ENCODE results near the gene PURA.
A peak's percentile ranks its signal among the peaks of the same experiment; 100 is the strongest.

Gene PURA

DNA sequence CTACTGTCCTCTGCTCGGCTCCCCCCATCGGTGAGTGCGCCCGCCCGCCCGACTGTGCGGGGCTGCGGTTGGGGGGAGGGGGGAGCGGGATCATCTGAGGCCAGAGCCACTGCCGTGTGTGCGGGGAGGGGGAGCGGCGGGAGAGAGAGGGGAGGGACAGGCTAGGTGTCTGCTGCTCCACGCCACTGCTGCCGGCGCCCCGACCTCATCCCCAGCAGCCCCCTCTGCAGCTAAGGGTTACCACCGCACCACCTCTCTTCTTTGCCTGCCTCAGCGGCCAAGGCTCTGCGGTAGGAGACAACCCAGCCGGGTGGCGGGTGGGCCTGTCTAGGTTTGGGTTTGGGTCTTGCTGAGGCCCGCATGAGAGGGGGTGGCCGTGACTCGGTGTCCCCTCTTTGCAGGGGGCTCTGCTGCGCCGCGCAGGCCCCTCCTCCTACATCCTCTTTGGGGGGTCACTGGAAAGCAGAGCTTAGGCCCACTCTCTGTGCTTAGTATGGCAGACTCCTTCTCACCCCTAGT is 670 bp upstream of the PURA start:
- DNase-seq (ENCODE audit: low read depth): no peak
- H3K4me3 ChIP-seq (ENCODE audit: low read depth, low read length): peak overlapping the region; percentile 78
- TF ChIP-seq, protein P1, sequence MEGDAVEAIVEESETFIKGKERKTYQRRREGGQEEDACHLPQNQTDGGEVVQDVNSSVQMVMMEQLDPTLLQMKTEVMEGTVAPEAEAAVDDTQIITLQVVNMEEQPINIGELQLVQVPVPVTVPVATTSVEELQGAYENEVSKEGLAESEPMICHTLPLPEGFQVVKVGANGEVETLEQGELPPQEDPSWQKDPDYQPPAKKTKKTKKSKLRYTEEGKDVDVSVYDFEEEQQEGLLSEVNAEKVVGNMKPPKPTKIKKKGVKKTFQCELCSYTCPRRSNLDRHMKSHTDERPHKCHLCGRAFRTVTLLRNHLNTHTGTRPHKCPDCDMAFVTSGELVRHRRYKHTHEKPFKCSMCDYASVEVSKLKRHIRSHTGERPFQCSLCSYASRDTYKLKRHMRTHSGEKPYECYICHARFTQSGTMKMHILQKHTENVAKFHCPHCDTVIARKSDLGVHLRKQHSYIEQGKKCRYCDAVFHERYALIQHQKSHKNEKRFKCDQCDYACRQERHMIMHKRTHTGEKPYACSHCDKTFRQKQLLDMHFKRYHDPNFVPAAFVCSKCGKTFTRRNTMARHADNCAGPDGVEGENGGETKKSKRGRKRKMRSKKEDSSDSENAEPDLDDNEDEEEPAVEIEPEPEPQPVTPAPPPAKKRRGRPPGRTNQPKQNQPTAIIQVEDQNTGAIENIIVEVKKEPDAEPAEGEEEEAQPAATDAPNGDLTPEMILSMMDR (conservative IDR thresholded peaks at IDR 0.05; ENCODE audit: low read depth, low read length): no peak

DNA sequence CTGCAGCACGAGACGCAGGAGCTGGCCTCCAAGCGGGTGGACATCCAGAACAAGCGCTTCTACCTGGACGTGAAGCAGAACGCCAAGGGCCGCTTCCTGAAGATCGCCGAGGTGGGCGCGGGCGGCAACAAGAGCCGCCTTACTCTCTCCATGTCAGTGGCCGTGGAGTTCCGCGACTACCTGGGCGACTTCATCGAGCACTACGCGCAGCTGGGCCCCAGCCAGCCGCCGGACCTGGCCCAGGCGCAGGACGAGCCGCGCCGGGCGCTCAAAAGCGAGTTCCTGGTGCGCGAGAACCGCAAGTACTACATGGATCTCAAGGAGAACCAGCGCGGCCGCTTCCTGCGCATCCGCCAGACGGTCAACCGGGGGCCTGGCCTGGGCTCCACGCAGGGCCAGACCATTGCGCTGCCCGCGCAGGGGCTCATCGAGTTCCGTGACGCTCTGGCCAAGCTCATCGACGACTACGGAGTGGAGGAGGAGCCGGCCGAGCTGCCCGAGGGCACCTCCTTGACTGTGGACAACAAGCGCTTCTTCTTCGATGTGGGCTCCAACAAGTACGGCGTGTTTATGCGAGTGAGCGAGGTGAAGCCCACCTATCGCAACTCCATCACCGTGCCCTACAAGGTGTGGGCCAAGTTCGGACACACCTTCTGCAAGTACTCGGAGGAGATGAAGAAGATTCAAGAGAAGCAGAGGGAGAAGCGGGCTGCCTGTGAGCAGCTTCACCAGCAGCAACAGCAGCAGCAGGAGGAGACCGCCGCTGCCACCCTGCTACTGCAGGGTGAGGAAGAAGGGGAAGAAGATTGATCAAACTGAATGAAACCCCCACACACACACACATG is 654 bp downstream of the PURA start:
- H3K4me3 ChIP-seq (ENCODE audit: low read depth, low read length): peak overlapping the region; percentile 78
- TF ChIP-seq, protein P1 (conservative IDR thresholded peaks at IDR 0.05; ENCODE audit: low read depth, low read length): no peak
- DNase-seq (ENCODE audit: low read depth): peak; percentile 76

DNA sequence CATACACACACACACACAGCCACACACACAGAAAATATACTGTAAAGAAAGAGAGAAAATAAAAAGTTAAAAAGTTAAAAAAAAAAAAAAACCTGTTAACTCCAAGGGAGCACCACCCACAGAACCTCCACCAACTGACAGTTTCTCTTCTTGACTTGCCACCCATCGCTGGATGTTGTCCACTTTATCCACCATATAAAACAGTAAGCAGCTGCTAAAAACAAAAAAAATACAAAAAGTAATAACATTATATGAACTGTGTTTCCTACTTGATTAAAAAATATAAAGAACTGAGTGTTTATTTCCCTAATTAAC is 1.2 kb downstream of the PURA start:
- TF ChIP-seq, protein P1 (conservative IDR thresholded peaks at IDR 0.05; ENCODE audit: low read depth, low read length): no peak
- peak overlapping the region; percentile 78 for H3K4me3 ChIP-seq (ENCODE audit: low read depth, low read length)
- no peak for DNase-seq (ENCODE audit: low read depth)

DNA sequence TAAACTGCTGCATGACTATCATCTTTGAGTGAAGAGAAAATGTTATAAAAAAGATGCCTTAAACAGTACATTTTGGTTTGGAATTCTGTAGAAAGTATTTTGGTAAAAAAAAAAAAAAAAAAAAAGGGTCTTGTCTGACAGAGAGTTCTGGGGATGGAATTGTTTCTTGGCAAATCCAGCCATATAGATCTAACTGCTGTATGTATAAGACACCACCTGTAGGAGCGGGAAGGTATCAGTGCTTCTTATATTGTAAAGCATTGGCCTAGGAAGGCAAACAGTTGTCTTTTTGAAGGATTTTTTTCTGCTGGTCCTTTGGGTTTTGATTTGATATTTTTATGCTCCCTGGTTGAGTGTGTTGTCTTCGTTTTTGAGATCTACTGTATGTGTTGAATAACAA is 2.8 kb downstream of the PURA start:
- no peak overlapping the region for H3K4me3 ChIP-seq (ENCODE audit: low read depth, low read length)
- DNase-seq (ENCODE audit: low read depth): no peak
- TF ChIP-seq, protein P1 (conservative IDR thresholded peaks at IDR 0.05; ENCODE audit: low read depth, low read length): no peak

DNA sequence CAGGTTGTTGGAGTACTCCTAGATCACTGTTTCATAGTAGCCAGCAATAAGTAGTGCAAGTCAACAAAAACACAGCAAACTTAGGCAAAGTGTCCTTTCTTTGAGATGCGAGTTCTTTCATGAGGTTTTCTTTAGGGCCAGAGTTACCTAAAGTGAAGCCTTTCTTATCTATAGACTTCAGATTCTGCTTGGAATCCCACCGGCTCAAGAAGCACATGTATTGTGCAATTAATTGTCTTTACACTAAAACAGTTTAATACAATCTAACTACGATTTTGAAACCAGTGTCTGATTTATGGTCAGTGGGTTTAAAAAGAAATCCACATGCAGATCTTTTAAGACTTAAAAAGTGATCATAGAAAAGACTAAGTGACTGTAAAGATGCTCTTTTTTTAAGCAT is 3.6 kb downstream of the PURA start:
- H3K4me3 ChIP-seq (ENCODE audit: low read depth, low read length): no peak overlapping the region
- DNase-seq (ENCODE audit: low read depth): no peak
- TF ChIP-seq, protein P1 (conservative IDR thresholded peaks at IDR 0.05; ENCODE audit: low read depth, low read length): no peak

DNA sequence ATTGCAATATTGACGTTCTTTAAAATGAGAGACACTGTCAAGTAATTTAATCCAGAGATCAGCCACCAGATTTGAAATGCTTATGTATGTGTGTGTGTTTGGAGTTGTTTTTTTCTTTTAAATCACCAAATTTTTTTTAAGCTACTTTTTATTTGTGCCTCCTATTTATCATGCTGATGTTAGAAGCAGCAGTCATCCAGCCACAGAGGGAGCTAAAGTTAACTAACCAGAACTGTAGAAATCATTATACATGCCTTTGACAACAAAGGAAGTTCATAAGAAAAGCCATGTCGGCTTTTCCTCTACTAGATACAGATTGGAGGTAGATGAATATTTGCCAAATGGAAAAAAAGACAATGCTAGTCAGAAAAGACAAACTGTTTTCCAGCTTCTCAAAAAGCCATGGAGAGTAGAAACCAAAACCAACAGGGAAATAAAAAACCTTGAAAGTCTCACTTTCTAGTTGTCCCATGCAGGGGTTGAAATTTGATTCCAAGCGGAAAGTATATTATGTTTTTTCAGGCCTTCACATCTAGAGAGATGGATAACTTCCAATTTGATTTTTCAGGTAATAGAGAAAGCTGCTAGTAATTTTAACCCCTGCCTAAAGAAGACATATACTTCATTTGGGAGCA is 4.5 kb downstream of the PURA start:
- TF ChIP-seq, protein P1 (conservative IDR thresholded peaks at IDR 0.05; ENCODE audit: low read depth, low read length): no peak
- DNase-seq (ENCODE audit: low read depth): peak; percentile 31

More for the DNA sequence above, 4.5 kb downstream of the PURA start:
- H3K4me3 ChIP-seq (ENCODE audit: low read depth, low read length): no peak overlapping the region
